ENCODE measurements around the gene LIAS. TPM values are rescaled to one million over a fixed set of nuclear protein-coding genes. Genes with fewer than 3 reads are reported as not detected.

LIAS gene
- total RNA-seq, 1 donor from 2014 or later: 9.4 TPM

DNA sequence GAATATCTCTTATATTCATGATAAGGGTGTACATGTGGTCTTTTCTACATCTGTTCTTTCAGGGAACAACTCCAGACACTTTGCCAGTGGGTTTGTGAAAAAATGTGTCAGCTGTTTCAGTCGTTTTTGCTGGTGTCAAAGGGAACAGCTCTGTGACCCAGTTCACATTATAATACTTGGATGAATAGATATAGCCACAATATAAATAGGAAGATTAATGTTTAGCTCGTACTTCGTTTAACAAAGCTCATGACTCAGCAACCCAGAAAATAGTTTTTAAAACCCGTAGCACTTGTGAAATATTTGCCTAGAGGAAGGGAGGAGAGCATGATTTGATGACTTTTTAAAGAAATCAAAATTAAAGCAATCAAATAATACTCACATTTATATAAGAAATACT is 7.9 kb downstream of the LIAS start:
- no peak for DNase-seq
- Mint-ChIP-seq H3K27ac (ENCODE audit: unreplicated experiment) (no peak overlapping the region), H3K9me3 (ENCODE audit: unreplicated experiment) (no peaks in the 10 kb centered on the region), H3K36me3 (ENCODE audit: unreplicated experiment) (no peaks in the 10 kb centered on the region), H3K4me3 (ENCODE audit: unreplicated experiment) (no peak overlapping the region), H3K4me1 (ENCODE audit: low read depth, unreplicated experiment) (no peaks in the 10 kb centered on the region), H3K27me3 (ENCODE audit: unreplicated experiment) (peaks cover 2% of the 10 kb centered on the region)
- TF ChIP-seq, protein P1, sequence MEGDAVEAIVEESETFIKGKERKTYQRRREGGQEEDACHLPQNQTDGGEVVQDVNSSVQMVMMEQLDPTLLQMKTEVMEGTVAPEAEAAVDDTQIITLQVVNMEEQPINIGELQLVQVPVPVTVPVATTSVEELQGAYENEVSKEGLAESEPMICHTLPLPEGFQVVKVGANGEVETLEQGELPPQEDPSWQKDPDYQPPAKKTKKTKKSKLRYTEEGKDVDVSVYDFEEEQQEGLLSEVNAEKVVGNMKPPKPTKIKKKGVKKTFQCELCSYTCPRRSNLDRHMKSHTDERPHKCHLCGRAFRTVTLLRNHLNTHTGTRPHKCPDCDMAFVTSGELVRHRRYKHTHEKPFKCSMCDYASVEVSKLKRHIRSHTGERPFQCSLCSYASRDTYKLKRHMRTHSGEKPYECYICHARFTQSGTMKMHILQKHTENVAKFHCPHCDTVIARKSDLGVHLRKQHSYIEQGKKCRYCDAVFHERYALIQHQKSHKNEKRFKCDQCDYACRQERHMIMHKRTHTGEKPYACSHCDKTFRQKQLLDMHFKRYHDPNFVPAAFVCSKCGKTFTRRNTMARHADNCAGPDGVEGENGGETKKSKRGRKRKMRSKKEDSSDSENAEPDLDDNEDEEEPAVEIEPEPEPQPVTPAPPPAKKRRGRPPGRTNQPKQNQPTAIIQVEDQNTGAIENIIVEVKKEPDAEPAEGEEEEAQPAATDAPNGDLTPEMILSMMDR (IDR thresholded peaks at IDR 0.05; ENCODE audit: partially characterized antibody, unreplicated experiment): no peak

DNA sequence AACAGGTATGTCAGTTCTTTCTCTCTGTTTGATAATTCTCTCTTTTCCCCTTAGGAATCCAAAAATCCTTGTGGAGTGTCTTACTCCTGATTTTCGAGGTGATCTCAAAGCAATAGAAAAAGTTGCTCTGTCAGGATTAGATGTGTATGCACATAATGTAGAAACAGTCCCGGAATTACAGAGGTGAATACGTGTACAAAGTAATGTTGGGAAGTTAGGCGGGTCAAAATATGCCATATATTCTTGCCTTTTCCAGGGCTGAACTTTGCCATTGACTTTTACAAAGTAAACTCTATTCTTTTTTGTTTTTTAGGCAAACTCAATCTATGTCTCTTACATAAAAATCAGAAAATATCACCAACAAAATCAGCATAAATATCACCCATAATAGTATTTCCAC is 8.6 kb downstream of the LIAS start:
- Mint-ChIP-seq H3K4me3 (ENCODE audit: unreplicated experiment) (no peak overlapping the region), H3K36me3 (ENCODE audit: unreplicated experiment) (no peaks in the 10 kb centered on the region), H3K27me3 (ENCODE audit: unreplicated experiment) (peaks cover 2% of the 10 kb centered on the region), H3K4me1 (ENCODE audit: low read depth, unreplicated experiment) (no peaks in the 10 kb centered on the region), H3K9me3 (ENCODE audit: unreplicated experiment) (no peaks in the 10 kb centered on the region), H3K27ac (ENCODE audit: unreplicated experiment) (no peak overlapping the region)
- no peak for DNase-seq
- TF ChIP-seq, protein P1 (IDR thresholded peaks at IDR 0.05; ENCODE audit: partially characterized antibody, unreplicated experiment): no peak

DNA sequence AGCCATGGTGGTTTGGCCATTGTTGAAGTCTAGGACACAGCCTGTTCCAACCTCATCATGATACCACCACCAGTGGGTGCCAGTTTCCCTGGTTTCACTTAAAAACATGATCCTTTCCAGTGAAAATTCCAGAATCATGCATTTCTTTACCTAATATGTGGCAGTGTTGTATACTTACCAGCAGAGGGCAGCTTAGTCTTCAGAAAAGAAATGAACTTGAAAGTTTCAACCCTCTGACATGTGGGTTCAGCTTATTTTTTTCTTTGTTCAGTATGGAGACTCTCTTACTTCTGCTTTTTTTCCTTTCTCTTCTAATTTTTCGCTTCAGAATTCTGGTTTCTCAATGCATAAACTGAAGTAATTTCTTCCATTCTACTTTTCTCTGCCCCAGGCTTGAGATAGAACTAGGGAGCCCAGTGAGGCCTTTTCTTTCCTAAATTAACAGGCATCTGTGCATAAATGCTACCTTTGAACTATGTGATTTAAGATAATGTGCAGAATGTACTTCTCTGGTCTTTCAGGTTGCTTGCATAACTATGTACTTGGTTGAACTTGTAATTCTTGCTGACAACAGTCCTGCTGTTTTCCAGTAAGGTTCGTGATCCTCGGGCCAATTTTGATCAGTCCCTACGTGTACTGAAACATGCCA is 10.7 kb downstream of the LIAS start:
- no peaks in the 10 kb centered on the region for H3K4me1 Mint-ChIP-seq (ENCODE audit: low read depth, unreplicated experiment)
- H3K36me3 Mint-ChIP-seq (ENCODE audit: unreplicated experiment): no peaks in the 10 kb centered on the region
- TF ChIP-seq, protein P1 (IDR thresholded peaks at IDR 0.05; ENCODE audit: partially characterized antibody, unreplicated experiment): peak; percentile 91
- peaks cover 2% of the 10 kb centered on the region for H3K27me3 Mint-ChIP-seq (ENCODE audit: unreplicated experiment)
- H3K9me3 Mint-ChIP-seq (ENCODE audit: unreplicated experiment): no peaks in the 10 kb centered on the region
- peak overlapping the region; percentile 18 for H3K27ac Mint-ChIP-seq (ENCODE audit: unreplicated experiment)
- peak; percentile 42 for DNase-seq
- H3K4me3 Mint-ChIP-seq (ENCODE audit: unreplicated experiment): no peak overlapping the region

DNA sequence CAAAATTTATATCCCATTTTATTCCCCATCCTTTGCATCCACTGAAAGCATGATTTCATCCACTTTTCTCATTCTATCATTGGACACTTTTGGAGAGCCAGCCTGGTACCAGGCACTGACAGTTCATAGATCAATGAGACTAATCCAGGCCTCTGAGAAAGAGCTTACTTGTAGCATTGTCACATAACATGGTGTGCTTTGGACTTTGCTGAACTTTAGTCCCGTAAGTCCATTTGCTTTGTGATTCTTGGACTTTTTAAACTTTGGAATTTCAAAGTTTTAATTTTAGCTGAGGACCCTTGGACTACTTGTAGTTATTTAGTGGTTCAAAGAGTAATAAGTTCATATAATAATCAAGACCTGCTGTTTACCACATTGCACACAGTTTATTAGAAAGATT is 11.5 kb downstream of the LIAS start:
- no peak for DNase-seq
- no peak overlapping the region for H3K4me3 Mint-ChIP-seq (ENCODE audit: unreplicated experiment)
- H3K36me3 Mint-ChIP-seq (ENCODE audit: unreplicated experiment): no peaks in the 10 kb centered on the region
- H3K4me1 Mint-ChIP-seq (ENCODE audit: low read depth, unreplicated experiment): no peaks in the 10 kb centered on the region
- H3K9me3 Mint-ChIP-seq (ENCODE audit: unreplicated experiment): no peaks in the 10 kb centered on the region
- no peak overlapping the region for H3K27ac Mint-ChIP-seq (ENCODE audit: unreplicated experiment)
- no peaks in the 10 kb centered on the region for H3K27me3 Mint-ChIP-seq (ENCODE audit: unreplicated experiment)
- TF ChIP-seq, protein P1 (IDR thresholded peaks at IDR 0.05; ENCODE audit: partially characterized antibody, unreplicated experiment): no peak

DNA sequence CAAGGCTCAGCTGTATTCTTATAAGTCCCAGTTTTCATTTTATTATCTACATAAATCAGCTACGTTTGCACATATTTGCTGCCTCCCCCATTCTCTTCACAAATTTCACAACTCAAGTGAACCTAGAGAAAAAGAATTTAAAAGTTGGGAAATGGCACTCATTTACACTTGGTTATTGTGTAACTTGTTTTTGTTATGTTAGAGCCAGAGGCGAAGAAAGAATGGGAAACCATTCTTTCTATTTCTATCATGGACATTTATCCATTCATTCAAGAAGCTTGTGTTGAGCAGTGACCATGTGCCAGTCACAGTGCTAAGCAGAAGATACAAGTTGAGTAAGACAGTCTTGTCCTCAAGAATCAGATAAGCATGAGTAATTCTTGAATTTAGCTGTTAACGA is 13.5 kb downstream of the LIAS start:
- no peak overlapping the region for H3K27ac Mint-ChIP-seq (ENCODE audit: unreplicated experiment)
- no peak overlapping the region for H3K4me3 Mint-ChIP-seq (ENCODE audit: unreplicated experiment)
- TF ChIP-seq, protein P1 (IDR thresholded peaks at IDR 0.05; ENCODE audit: partially characterized antibody, unreplicated experiment): no peak
- H3K4me1 Mint-ChIP-seq (ENCODE audit: low read depth, unreplicated experiment): no peaks in the 10 kb centered on the region
- no peaks in the 10 kb centered on the region for H3K27me3 Mint-ChIP-seq (ENCODE audit: unreplicated experiment)
- no peaks in the 10 kb centered on the region for H3K36me3 Mint-ChIP-seq (ENCODE audit: unreplicated experiment)
- DNase-seq: no peak
- H3K9me3 Mint-ChIP-seq (ENCODE audit: unreplicated experiment): no peaks in the 10 kb centered on the region
